NCI-H146 (cell line): Measurements from ENCODE around the gene UROC1.

Experiments used
- DNase-seq: peaks from one replicate; lab custom pipeline; 2025; lab: John Stamatoyannopoulos, UW

UROC1 gene

DNA sequence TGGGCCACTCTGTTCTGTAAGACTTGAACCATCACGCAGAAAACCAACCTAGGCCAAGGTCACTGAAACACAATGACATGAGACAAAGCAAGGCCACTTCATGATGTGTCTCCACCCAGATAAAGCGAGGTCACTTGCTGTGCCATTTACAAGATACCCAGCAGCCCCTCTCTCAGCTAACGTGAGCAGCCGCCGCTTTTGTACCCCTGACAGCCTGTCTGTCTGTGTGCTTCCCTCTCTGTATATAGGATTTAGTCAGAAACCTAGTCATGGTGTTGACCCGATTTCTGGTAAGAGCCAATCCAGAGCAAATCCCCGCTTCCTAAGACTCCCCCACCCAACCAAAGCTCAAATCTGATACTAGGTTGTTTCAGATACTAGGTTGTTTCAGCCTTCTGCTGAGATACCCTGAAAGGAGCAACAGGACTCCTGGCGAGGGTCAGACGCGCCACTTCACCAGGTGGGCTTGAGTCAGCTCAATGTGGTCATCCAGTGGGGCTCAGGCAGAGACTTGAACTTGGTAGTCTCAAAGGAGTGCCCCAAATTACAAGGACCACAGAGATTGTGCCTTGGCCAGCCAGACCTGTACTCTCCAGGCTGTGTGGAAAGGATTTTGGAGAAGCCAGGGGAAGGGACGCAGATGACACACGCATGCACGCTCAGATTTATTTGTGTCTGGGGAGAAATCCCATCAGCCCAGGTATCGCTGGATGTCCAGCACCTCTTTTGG lies 38.8 kb downstream of the UROC1 start:
- DNase-seq: no peak

GRCh38 chr3:126477061-126477380 lies 40.6 kb downstream of the UROC1 start:
- DNase-seq: peak; percentile 53

DNA sequence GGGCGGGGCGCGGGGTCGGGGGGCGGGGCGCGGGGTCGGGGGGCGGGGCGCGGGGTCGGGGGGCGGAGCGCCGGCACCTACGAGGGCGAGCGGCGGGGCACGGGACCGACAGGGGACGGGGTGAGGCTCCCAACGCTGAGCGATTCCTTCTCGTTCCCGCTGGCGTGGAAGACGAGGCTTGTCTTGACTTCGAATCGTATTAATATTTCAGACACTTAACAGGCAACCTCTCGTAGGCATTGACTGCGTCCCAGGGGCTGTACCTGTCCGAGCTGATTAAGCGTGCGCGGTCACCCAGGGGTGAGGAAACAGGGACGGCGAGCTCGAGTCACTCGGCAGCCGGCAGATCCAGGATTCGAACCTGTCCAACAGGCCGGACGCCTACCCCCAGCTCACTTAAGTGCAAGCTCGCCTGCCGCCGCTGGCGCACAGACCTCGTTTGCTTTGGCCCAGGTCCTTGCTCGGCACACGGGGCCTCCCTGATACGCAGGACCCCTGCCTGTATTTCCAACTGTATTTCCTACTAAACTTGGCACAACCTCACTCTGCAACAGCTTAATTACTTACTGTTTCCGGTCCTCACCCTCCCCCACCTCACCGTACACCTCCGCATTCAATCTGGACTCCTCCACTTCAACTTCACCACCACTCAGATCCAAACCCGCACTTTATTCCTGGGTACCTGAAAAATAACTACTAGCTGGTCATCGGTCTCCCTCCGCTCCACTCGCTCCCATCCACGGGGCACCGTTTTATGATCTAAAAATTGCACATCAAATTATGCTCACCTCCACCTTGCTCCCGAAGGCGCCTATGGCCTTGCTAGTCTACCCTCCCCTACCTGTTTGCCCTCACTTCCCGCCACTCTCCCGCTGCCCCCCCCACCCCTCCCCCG lies 41.2 kb downstream of the UROC1 start:
- DNase-seq: peak; percentile 90

DNA sequence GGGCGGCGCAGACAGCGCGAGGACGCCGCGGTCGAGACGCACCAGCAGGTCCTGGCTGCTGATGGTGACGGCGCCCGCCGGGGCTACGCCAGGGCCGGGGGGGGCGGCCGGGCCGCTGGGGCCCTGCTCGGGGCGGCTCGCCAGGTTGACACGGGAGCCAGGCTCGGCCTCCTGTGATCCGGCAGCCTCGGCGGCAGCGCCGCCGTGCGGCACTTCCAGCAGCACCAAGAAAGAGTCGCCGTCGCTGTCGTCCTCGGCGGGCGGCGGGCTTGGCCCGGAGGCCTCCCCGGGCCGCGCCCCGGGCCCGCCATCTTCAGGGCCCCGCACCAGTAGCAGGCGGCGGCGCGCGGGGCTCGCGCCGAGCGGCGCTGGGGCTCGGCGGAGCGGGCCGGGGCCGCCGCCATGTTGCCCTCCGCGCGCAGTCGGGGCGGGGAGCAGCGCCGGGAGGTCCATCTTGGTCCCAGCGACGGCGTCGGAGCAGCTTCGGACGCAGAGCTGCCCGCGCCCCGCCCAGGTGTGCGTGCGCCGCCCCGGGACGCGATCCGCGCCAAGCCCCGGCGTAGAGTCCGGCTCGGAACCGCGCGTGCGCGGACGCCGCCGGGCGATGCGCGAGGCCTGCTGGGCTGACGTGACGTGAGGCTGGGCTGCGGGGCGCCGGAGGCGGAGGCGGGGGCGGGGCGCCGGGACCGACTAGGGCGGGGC lies 42.0 kb downstream of the UROC1 start, which contains the start of gene ZXDC:
Gene ZXDC, minus strand, starts transcription at position 479 of the 702 bp plus-strand sequence. Its CDS starts 26 bp downstream, at position 453.
- peak; percentile 98 for DNase-seq

DNA sequence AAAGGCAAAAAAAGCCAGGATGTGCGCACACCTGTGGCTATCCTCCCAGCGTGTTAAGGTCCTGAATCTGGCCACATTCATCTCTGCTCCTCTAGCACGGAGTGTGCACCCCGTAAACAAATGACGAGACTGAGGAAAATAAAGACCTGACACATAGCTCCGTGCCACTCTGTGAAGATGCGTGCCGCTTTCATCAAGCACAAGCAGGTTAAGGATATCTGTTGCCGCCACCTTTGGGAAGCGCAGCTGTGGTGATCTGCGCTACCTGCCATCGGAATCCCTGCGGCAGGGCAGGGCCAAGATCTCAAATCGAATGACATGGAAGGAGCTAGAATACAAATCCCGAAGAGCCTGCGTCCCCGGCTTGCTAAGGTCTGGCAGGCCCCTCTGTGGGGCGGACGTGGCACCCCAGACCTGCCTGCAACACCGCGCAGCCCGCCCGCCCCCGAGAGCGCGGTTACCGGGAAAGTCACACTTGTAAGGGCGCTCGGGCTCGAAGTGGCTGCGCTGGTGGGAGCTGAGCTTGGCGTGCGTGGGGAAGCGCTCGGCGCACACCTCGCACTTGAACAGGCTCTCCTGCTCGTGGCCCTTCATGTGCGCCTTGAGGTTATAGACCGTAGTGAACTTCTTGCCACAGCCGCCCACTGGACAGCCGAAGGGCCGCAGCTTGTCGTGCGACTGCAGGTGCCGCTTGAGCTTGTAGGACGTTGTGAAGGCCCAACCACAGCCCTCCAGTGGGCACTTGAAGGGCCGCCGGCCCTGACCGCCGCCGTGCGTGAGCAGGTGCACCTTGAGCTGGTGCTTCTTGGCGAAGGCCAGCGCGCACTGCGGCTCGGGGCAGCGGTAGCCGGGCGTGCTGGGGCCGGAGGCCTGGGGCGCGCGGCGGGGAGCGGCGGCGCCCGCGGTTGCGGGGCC lies 42.8 kb downstream of the UROC1 start:
- DNase-seq: peak; percentile 79

DNA sequence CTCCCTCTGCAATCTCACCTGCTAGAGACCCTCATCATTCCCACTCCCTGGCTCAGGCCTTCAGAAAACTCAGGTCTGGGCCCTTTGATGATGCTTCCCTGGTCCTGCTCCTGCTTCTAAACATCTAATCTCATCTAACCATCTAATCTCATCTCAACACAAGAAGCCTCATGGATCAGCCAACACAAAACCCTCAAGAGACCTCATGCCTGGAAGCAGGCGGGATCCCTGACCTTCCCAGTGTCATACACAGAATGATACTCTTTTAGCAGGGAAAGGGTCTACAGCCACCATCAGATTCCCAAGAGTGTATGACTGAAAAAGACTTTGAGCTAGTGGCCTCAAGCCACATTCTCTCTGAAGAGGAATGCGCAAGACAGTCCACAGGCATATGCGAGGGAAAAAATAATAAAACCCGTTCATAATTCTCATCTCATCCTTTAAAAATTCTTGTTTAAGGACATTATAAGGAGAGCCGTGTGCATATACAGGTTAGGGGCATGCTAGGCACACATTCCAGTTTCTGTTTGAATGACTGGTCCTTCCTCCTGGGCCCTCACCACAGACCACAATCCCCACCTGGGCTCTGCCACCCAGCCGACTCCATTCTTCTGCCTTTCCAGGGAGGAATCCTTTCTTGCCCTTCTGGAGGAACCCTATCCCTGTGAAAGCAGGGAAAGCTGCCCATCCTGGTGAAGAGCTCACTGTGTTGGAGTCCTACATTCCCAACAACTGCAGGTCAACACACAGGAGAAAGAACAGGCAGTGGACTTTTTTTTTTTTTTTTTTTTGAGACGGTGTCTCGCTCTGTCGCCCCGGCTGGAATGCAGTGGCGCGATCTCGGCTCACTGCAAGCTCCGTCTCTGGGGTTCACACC lies 44.0 kb downstream of the UROC1 start:
- no peak for DNase-seq

DNA sequence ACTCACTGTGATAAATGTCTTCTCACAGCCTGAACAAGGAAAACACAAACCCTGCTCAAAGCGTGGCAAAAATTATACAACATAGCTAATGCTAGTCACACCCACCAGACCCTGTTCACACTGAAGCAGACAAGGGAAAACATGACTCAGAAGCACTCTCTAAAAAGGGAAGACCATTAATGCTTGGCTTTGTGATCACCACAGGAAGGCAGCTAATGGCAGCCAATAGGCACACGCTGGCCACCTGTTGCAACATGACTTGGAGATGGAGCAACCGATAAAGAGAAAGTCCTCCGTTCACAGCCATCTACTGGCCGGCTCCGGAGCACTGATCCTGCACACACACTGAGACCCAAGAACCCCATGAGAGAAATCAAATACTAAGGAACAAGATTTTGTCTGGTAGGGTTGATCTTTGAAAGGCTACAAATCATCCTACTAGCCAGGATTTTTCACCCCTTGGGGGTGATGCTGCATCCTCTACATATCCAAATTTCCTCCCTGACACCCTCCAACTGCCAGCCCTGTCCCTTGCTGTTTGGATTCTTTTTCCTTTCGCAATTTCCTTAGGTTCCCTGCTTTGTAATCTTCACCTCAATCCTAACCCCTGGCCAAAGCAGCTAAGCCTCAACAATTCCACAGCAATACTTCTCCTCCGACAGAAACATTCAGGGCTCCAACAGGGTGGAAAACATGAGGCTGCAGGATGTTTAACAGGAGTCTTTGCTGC lies 45.1 kb downstream of the UROC1 start:
- peak; percentile 80 for DNase-seq

DNA sequence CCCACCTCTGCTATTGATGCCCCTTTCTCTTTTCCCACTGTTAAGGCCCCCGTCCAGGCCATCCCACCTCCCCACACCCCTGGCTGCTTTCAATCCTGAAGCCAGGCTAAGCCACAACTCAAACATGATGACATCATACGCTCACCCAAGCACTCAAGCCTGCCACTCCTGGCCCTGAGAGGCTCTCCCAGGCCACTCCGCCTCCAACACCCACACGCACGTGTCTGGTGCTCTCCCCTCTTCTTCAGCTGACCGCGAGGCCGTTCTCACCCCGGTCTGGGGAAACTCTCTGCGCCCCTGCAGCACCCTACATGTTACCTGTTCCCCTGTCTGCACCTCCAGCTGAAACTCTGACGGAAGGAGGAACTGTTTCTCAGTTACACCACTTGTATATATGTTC lies 48.1 kb downstream of the UROC1 start:
- DNase-seq: no peak

DNA sequence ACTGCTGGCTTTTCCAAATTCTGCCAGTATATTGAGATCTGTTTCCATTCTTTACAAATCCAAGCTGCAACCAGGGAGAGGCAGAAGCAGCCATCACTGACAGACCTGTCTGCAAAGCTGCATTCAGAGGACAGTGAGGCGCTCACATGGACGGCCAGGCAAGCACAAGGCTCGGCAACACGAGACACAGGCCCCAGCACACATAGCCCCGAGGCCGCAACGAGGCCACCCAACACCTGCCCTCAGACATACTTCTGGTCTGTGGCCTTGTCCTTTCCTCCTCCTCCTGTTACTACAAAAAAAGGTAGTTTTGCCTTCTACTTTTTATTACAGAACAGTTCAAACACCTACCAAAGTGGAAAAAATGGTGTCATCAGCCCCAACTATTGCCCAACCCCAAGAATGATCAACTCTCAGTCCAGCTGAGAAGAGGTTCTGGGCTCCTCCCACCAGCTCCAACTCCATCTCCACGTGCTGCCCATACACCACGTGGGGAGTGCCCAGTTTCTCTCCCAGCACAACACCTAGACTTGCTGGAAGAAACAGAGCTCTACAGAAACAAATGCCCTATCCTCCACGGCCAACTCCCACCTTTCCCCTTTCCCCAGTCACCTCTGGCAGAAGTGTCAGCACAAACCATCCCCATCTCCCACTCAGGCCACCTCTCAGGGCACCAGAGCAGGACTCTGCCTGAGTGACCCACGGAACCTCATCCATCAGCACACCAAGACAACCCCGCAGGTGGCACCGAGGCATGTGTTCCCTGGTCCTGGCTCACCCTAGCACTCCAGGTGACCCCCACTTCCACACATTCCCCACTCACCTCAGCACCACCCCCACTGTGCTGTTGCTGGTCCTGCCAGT lies 49.3 kb downstream of the UROC1 start:
- no peak for DNase-seq

DNA sequence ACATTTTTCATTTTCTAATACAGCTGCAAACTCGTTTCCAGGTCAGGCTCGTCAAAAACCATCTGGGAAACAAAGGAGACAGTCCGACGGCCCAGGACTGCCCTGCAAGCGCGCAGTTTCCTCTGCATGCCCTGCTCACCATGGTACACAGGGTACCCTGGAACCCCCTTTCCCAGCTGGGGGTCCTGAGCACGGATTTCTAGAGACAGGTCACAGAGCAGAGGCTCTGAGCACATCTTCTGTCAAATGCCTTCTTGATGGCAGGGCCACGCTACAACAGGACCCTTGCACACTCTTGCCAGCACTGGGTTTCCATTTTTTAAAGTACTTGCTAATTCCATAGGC lies 50.0 kb downstream of the UROC1 start:
- DNase-seq: no peak

DNA sequence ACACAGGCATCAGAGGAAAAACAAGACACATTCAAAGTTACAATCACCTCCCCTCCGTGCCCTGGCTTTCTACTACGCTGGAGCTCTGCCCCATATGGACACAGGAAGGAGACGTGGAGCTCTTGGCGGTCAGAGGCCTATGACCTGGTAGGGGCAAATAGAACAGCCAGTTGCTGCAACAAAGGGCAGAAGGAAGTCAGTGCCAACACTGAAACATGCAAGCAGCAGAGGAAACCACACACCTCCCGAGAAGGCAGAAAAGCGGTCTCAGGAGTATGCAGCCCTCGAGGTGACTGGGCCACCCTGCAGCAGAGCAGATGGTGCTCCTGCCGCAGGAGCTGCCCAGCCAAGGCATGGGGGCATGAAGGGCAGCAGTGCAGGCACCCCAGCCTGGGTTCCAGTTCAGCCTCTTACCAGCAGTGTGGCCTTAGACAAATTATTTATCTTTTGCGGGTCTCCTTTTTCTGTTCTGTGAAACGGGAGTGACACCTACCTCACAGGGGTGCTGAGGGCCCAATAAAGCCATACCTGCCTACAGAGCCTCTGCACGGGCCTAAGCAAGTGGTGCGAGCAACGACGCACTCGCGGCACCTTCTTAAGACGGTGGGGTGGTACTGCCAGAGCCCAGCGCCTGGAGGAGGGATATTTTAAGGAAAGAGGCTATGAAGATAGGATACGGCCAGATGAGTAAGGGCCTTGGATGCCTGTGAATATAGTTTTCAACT lies 50.5 kb downstream of the UROC1 start:
- no peak for DNase-seq

DNA sequence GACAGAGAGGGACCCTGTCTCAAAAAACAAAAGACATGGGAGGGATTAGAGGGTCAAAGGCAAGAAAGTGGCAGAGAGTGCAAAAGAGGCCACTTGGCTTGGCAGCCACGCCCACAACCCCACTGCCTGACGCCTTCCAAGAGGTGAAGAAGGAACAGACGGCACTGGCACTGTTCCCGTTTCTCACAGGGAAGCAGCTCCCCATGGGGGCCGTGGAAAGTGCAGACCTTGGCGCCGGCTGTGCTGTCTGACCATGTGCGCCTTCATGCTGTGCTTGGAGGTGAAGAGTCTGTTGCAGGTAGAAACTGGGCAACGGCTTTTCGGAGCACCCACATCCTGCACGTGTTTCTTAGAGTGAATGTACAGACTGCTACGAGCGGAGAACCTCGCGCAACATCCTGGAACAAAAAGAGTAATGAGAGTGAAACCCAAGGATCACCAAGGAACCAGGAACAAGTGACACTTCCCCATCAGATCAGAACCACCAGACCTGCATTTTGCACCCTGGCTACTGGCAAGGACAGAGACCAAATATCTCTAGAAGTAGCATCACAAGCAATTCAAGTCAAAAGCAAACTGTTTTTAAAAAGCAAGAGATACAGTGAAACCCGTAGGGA lies 51.5 kb downstream of the UROC1 start:
- no peak for DNase-seq

DNA sequence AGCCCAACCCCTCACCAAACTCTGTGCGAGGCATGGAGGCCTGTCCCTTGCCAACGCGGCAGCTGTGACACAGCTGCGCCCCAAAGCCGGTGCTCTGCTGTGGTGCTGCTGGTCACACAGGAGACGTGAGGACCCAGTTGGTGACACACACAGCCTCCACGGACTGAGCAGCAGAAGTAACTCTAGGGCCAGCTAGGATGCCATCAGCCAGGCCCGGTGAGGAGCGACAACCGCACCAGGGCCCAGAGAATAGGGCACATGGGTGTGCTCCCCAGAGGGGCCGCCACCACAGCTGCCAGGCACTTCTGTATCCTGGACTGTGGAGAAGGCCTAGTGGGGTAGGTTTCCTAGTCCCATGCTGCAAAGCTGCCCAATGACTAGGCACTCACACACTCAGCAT lies 52.6 kb downstream of the UROC1 start:
- DNase-seq: no peak

DNA sequence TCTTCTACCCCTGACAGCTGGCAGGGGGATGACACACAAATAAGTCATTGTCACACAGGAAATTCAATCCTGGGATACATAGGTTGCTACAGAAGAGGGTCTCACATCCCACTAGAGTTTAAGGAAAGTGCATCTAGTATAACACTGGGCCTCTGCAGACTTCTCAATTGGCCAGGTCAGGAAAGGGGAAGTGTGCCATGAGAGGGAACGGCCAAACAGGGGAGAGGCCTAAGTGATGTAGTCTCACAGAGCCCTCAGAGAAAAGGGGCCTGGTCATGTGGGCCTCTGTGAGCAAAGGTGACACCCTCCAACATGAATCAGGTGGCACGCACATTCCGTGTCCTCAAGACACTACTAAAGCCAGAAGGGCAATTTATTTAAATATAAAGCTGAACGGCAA lies 53.1 kb downstream of the UROC1 start:
- DNase-seq: no peak

DNA sequence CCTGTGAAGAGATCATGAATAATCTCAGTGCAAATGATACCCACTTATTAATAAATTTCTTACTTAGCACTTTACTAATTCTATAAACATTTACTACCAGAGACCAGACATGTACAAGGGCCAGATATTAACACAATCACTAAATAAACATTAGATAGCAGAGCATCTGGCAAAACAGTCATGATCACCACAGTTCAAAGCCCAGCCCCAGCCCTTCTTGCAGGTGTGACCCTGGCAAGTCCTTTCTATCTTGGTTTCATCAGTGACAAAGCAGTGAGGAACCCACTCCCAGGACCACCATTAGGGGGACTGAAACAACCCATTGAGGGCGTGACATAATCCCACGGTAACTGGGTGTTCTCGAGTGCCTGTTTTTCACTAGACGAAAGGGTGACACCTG lies 53.5 kb downstream of the UROC1 start:
- no peak for DNase-seq

DNA sequence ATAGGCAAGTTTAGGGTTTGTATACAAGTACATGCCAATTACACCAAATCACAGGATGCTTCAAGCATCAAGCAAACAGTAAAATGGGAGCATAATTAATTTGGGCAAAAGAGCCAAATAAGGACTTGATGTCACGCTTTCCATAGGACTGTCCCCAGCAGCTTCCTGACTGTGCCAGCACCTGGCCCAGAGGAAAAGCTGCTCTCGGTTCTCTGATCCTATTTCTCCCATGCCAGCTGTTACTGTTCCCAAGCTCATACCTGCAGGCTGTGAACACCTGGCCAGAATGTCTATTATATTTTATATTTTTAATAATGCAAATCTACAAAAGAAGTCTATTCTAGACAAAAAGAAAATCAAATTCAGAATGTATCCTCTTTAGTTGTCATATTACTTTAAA lies 54.1 kb downstream of the UROC1 start:
- no peak for DNase-seq

DNA sequence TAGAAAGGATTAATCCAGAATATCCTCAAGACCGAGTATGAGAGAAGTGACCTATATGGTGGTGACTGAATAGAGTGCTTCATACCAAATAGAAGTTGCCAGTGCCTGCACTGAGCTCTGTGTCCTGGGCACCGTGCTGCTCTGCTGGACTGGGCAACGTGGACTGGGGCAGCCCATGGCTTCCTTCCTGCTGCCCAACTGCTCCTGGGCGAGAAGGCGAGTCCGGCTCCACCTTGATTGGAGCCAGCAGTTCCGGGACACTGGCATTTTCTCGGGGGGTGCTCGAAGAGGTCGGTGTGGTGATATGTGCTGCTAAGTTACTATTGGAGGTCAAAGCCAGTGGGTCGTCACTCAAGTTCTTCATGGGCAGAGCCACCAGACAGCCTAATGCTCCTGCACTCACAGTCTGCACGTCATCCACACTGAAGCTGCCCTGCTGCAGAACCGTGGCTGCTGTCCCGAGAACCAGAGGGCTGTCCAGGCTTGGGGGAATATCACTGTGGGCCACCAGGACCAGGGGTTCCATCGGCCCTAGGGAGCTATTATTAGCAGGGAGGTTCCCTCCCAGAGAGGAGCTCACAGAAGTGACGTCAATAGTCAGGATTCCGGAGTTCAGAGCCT lies 56.0 kb downstream of the UROC1 start:
- no peak for DNase-seq

GRCh38 chr3:126460381-126460780 lies 57.2 kb downstream of the UROC1 start:
- DNase-seq: no peak
